NB4 (cell line): Measurements from ENCODE around the gene UQCC2.

ENCODE experiments used
- POLR2A ChIP-seq: IDR thresholded peaks from 2 replicates; pipeline ENCODE4 v1.6.1; 2011; ENCODE audit warnings: mild to moderate bottlenecking; ENCODE audit not compliant: insufficient read length; ENCODE audit errors: extremely low read depth
- TF ChIP-seq, protein P1 (sequence below): IDR thresholded peaks from one replicate; pipeline ENCODE4 v1.5.1; 2012; ENCODE audit warnings: low read depth, low read length

DNA sequence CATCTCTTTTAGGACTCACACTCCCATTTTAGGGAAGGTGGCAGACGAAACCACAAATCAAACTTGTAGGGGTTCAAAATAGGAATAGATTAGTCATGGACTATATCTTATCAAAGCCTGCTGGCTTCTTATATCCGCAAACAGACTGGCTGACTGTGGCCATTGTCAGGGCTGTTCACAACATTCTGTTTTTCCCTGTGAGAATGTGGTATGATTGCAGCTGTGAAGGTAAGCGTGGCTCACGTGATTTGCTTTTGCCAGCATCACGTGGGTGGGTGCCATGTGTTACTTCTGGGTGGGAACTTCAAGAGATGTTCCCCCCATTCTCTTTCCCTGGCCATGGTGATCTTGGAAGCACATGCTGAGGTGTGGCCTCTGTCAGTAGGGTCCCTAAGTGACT is 29.3 kb upstream of the UQCC2 start:
- no peak for TF ChIP-seq POLR2A
- TF ChIP-seq, protein P1, sequence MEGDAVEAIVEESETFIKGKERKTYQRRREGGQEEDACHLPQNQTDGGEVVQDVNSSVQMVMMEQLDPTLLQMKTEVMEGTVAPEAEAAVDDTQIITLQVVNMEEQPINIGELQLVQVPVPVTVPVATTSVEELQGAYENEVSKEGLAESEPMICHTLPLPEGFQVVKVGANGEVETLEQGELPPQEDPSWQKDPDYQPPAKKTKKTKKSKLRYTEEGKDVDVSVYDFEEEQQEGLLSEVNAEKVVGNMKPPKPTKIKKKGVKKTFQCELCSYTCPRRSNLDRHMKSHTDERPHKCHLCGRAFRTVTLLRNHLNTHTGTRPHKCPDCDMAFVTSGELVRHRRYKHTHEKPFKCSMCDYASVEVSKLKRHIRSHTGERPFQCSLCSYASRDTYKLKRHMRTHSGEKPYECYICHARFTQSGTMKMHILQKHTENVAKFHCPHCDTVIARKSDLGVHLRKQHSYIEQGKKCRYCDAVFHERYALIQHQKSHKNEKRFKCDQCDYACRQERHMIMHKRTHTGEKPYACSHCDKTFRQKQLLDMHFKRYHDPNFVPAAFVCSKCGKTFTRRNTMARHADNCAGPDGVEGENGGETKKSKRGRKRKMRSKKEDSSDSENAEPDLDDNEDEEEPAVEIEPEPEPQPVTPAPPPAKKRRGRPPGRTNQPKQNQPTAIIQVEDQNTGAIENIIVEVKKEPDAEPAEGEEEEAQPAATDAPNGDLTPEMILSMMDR: no peak
